H9 (cell line): ENCODE results near the gene DYRK1A. TPM values are rescaled to one million over a fixed set of nuclear protein-coding genes. Genes with fewer than 3 reads are reported as not detected.

Source experiments
- DNase-seq: peaks from one replicate; pipeline ENCODE4 v3.0.0-alpha.2; 2017
- H2AFZ ChIP-seq: one replicate; pipeline ENCODE4 v1.6.1; 2013; ENCODE audit warnings: mild to moderate bottlenecking, low read length, control low read depth, moderate library complexity
- H2AK5ac ChIP-seq: 2 replicates; pipeline ENCODE4 v1.6.1; 2013; ENCODE audit warnings: low read length, control low read depth, mixed read lengths; ENCODE audit not compliant: insufficient read length
- H2BK120ac ChIP-seq: one replicate; pipeline ENCODE4 v1.6.1; 2013; ENCODE audit warnings: low read depth, mild to moderate bottlenecking, low read length, control low read depth, inconsistent platforms; ENCODE audit not compliant: poor library complexity, severe bottlenecking
- H2BK12ac ChIP-seq: 2 replicates; pipeline ENCODE4 v1.6.1; 2013; ENCODE audit warnings: low read length, control low read depth, mixed read lengths, low read depth; ENCODE audit not compliant: insufficient read length
- H2BK15ac ChIP-seq: 2 replicates; pipeline ENCODE4 v1.6.1; 2013; ENCODE audit warnings: low read depth, low read length, control low read depth
- H2BK20ac ChIP-seq: one replicate; pipeline ENCODE4 v1.6.1; 2013; ENCODE audit warnings: low read depth, mild to moderate bottlenecking, low read length, control low read depth, inconsistent platforms; ENCODE audit not compliant: poor library complexity, severe bottlenecking
- H2BK5ac ChIP-seq: 2 replicates; pipeline ENCODE4 v1.6.1; 2013; ENCODE audit warnings: low read length, control low read depth, mixed read lengths; ENCODE audit not compliant: insufficient read length
- H3K14ac ChIP-seq: 2 replicates; pipeline ENCODE4 v1.6.1; 2013; ENCODE audit warnings: low read length, control low read depth; ENCODE audit not compliant: insufficient read depth
- H3K18ac ChIP-seq: 2 replicates; pipeline ENCODE4 v1.6.1; 2013; ENCODE audit warnings: low read depth, mild to moderate bottlenecking, mixed read lengths, low read length, control low read depth; ENCODE audit not compliant: insufficient read length
- H3K23ac ChIP-seq: 2 replicates; pipeline ENCODE4 v1.6.1; 2013; ENCODE audit warnings: low read length, control low read depth, mixed read lengths, low read depth; ENCODE audit not compliant: insufficient read length
- H3K23me2 ChIP-seq: 2 replicates; pipeline ENCODE4 v1.6.1; 2013; ENCODE audit warnings: low read depth, mild to moderate bottlenecking, mixed read lengths, low read length, control low read depth; ENCODE audit not compliant: insufficient read length, poor library complexity, severe bottlenecking
- H3K27ac ChIP-seq: 2 replicates; pipeline ENCODE4 v1.5.1; 2013; ENCODE audit warnings: low read length, control low read depth, mixed read lengths, low read depth; ENCODE audit not compliant: insufficient read length
- H3K27me3 ChIP-seq: 2 replicates; pipeline ENCODE4 v1.6.1; 2013; ENCODE audit warnings: low read length, control low read depth, inconsistent platforms; ENCODE audit not compliant: insufficient read depth
- H3K4ac ChIP-seq: 2 replicates; pipeline ENCODE4 v1.6.1; 2013; ENCODE audit warnings: low read depth, mild to moderate bottlenecking, control low read depth, inconsistent platforms, low read length, moderate library complexity
- H3K4me1 ChIP-seq: 2 replicates; pipeline ENCODE4 v1.6.1; 2013; ENCODE audit warnings: low read length, control low read depth, inconsistent platforms; ENCODE audit not compliant: insufficient read depth
- H3K4me2 ChIP-seq: 2 replicates; pipeline ENCODE4 v1.6.1; 2013; ENCODE audit warnings: low read length, control low read depth, mixed read lengths; ENCODE audit not compliant: insufficient read length, insufficient read depth
- H3K56ac ChIP-seq: 2 replicates; pipeline ENCODE4 v1.6.1; 2013; ENCODE audit warnings: low read depth, mild to moderate bottlenecking, mixed read lengths, low read length, control low read depth; ENCODE audit not compliant: insufficient read length
- H3K79me1 ChIP-seq: 2 replicates; pipeline ENCODE4 v1.6.1; 2013; ENCODE audit warnings: low read depth, mild to moderate bottlenecking, moderate library complexity, low read length, control low read depth, inconsistent platforms; ENCODE audit not compliant: insufficient read depth, poor library complexity, severe bottlenecking
- H3K79me2 ChIP-seq: 2 replicates; pipeline ENCODE4 v1.6.1; 2013; ENCODE audit warnings: low read length, control low read depth, inconsistent platforms; ENCODE audit not compliant: insufficient read depth
- H3K9ac ChIP-seq: 2 replicates; pipeline ENCODE4 v1.6.1; 2013; ENCODE audit warnings: low read length, control low read depth, mixed read lengths; ENCODE audit not compliant: insufficient read length; ENCODE audit errors: extremely low read depth
- H3K9me3 ChIP-seq: one replicate; pipeline ENCODE4 v1.6.1; 2013; ENCODE audit warnings: low read depth, low read length, inconsistent platforms; ENCODE audit not compliant: control insufficient read depth
- H3T11ph ChIP-seq: one replicate; pipeline ENCODE4 v1.6.1; 2013; ENCODE audit warnings: mild to moderate bottlenecking, low read length, control low read depth, inconsistent platforms
- H4K20me1 ChIP-seq: one replicate; pipeline ENCODE4 v1.6.1; 2013; ENCODE audit not compliant: control insufficient read depth, insufficient read length, insufficient read depth
- H4K5ac ChIP-seq: 2 replicates; pipeline ENCODE4 v1.6.1; 2013; ENCODE audit warnings: low read depth, mild to moderate bottlenecking, mixed read lengths, low read length, control low read depth; ENCODE audit not compliant: insufficient read length
- H4K8ac ChIP-seq: replicated peaks from 2 replicates; pipeline ENCODE4 v1.6.1; 2013; ENCODE audit warnings: low read length, control low read depth, mixed read lengths, low read depth; ENCODE audit not compliant: insufficient read length
- H4K91ac ChIP-seq: 2 replicates; pipeline ENCODE4 v1.6.1; 2013; ENCODE audit warnings: low read depth, mild to moderate bottlenecking, moderate library complexity, mixed read lengths, low read length, control low read depth; ENCODE audit not compliant: insufficient read length
- H3K27ac Mint-ChIP-seq, 3 experiments: 2 replicates in 2 of 3; 3 replicates in 1 of 3; pipeline ENCODE4 v1.8.0; 2020 to 2021; ENCODE audit warnings: mixed read lengths in 3 of 3, mild to moderate bottlenecking in 1 of 3, moderate library complexity in 1 of 3
- H3K27me3 Mint-ChIP-seq: 2 replicates; pipeline ENCODE4 v1.8.0; 2021; ENCODE audit warnings: low read depth, mild to moderate bottlenecking, moderate library complexity, mixed read lengths
- H3K36me3 Mint-ChIP-seq, 3 experiments: 2 replicates in 2 of 3; 3 replicates in 1 of 3; pipeline ENCODE4 v1.8.0; 2020 to 2021; ENCODE audit warnings: low read depth in 3 of 3, mixed read lengths in 3 of 3; ENCODE audit not compliant: insufficient read depth in 1 of 3
- H3K4me1 Mint-ChIP-seq, 2 experiments: 2 replicates each; pipeline ENCODE4 v1.8.0; 2020; ENCODE audit warnings: mixed read lengths in 2 of 2
- H3K4me3 Mint-ChIP-seq, 2 experiments: 2 replicates in 1 of 2; 3 replicates in 1 of 2; pipeline ENCODE4 v1.8.0; 2020 to 2021; ENCODE audit warnings: mild to moderate bottlenecking in 2 of 2, mixed read lengths in 2 of 2, moderate library complexity in 1 of 2
- H3K9me3 Mint-ChIP-seq, 2 experiments: 2 replicates in 1 of 2; 3 replicates in 1 of 2; pipeline ENCODE4 v1.8.0; 2020; ENCODE audit warnings: mild to moderate bottlenecking in 2 of 2, mixed read lengths in 2 of 2, moderate library complexity in 1 of 2
- CTCF ChIP-seq: fragments of 200-600 bp; sonication (generic); conservative IDR thresholded peaks from 3 replicates; pipeline ENCODE4 v1.8.0; 2021; ENCODE audit warnings: antibody characterized with exemption, mild to moderate bottlenecking
- WGBS: extraction: QIAGEN DNeasy Blood & Tissue Kit; methylation state at CpG from one replicate; pipeline ENCODE4 v1.1.7; 2013; ENCODE audit warnings: missing lambda C conversion rate, low lambda C conversion rate, mixed read lengths; ENCODE audit not compliant: insufficient read length; ENCODE audit errors: extremely low coverage; 5-methylcytosine and 5-hydroxymethylcytosine counted together
- total RNA-seq: library from RNA; stranded (reverse); gene quantifications from 2 replicates; pipeline ENCODE4 v1.2.1, GENCODE V29; 2021

DYRK1A gene
- total RNA-seq, 1 experiment from 2014 or later, result 73.6 TPM

- peak overlapping the region; percentile 66; the same call in 1 of the 2 replicates for H3K14ac ChIP-seq
- no peak overlapping the region for H2BK120ac ChIP-seq
- H3K27me3 Mint-ChIP-seq, result no peaks in the 10 kb centered on the region
- no peak overlapping the region for H3T11ph ChIP-seq
- no peak overlapping the region for H2BK15ac ChIP-seq
- peaks cover 2 to 4% (median 4%) of the 10 kb centered on the region in 3 experiments for H3K36me3 Mint-ChIP-seq
- H3K4me1 ChIP-seq, result no peaks in the 10 kb centered on the region; the same call in 1 of the 2 replicates
- H3K4me3 Mint-ChIP-seq, result peak overlapping the region; percentile 84 to 91
- no peak overlapping the region for H2BK12ac ChIP-seq
- H3K23me2 ChIP-seq, result peaks cover 11% of the 10 kb centered on the region
- no peaks in the 10 kb centered on the region for H3K27me3 ChIP-seq
- no peak overlapping the region for H2AK5ac ChIP-seq
- WGBS, result no CpG with 5 or more reads among the region's 9 CpGs
- no peak overlapping the region for H2AFZ ChIP-seq
- no peak overlapping the region for H4K8ac ChIP-seq
- H3K27ac Mint-ChIP-seq, result peak overlapping the region; percentile 88 to 98 (median 94)
- H3K9me3 ChIP-seq, result no peaks in the 10 kb centered on the region
- peaks cover 54 to 57% of the 10 kb centered on the region in 2 experiments for H3K4me1 Mint-ChIP-seq
- no peak overlapping the region for H2BK5ac ChIP-seq
- no peak overlapping the region for H3K23ac ChIP-seq
- no peak overlapping the region for H3K4ac ChIP-seq
- H4K20me1 ChIP-seq, result no peaks in the 10 kb centered on the region
- no peak overlapping the region for H4K5ac ChIP-seq
- peaks cover 4 to 6% of the 10 kb centered on the region in 2 experiments for H3K9me3 Mint-ChIP-seq
- no peaks in the 10 kb centered on the region for H3K79me1 ChIP-seq
- no peak overlapping the region for H3K56ac ChIP-seq
- H3K79me2 ChIP-seq, result peaks cover 49% of the 10 kb centered on the region
- peak overlapping the region; percentile 91 for H3K4me2 ChIP-seq
- H3K27ac ChIP-seq, result no peak overlapping the region
- no peak for DNase-seq
- H3K9ac ChIP-seq, result peak overlapping the region; percentile 97
- H2BK20ac ChIP-seq, result no peak overlapping the region
- no peak for TF ChIP-seq CTCF
- peak overlapping the region; percentile 15 for H3K18ac ChIP-seq
- H4K91ac ChIP-seq, result no peak overlapping the region
Measured at GRCh38 chr21:37368541-37369279, 2.1 kb downstream of the DYRK1A start.
